K562 (cell line): ENCODE data around the gene RXRA.

Experiments used
- EP300 ChIP-seq: IDR thresholded peaks from 2 replicates; pipeline ENCODE4 v1.6.1; 2012; ENCODE audit warnings: low read length, improper control_type of control experiment
- HNRNPH1 ChIP-seq: fragments of 200-400 bp; formaldehyde crosslinking; optimal IDR thresholded peaks from 2 replicates; pipeline ENCODE3; 2017; ENCODE audit warnings: low read depth, mild to moderate bottlenecking, low read length, moderate library complexity
- POLR2AphosphoS5 ChIP-seq: IDR thresholded peaks from 2 replicates; pipeline ENCODE4 v1.6.1; 2011; ENCODE audit warnings: mild to moderate bottlenecking, low read depth, low read length, moderate library complexity; ENCODE audit not compliant: control insufficient read depth, insufficient read depth

- no peak for TF ChIP-seq POLR2AphosphoS5
- TF ChIP-seq HNRNPH1 = no peak
- no peak for TF ChIP-seq EP300
Measured at GRCh38 chr9:134295746-134296250, 30.5 kb upstream of the RXRA start.
